ENCODE measurements around the gene FSTL3.

FSTL3 gene

DNA sequence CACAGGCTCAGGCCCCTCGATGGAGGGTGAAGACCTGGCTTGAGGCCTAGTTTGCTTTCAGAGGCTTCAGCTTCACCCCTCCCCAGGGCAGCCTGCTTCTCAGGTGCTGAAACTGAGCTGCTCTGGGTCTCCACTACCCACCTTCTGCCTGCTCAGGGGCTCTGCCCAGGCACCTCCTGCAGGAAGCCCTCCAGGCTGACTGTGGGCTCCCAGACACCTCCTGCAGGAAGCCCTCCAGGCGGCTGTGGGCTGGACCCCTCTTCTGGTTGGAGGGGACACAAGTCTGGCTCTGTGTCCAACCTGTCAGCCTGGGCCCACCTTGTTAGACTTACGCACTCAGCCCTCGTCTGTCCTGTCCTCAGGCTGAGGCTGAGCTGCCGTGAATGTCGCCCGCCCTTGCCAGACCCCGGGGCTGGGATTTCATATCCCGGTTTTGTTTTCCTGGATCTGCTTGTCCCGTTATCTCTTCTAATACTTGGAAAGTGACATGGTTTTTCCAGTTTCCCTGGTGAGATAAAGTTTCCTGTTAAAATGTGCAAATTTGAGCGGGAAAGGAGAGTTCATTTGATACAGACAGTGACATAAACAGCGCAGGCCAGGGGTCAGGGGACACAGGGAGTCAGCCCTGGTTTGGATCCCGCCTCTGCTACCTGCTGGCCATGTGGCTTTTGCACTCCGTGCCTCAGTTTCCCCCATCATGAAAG lies 53.9 kb downstream of the FSTL3 start:
- DNase-seq: no peak

GRCh38 chr19:731000-731399 lies 54.8 kb downstream of the FSTL3 start:
- DNase-seq: no peak

GRCh38 chr19:732148-733069 lies 56.2 kb downstream of the FSTL3 start:
- no peak for DNase-seq

Measured in anterior cingulate cortex (tissue), 58 donors.